GM18517 (cell line): Measurements from ENCODE around the gene GPR173.

Experiments
- ATAC-seq: cut with Tn5 transposase; IDR thresholded peaks from one replicate; pipeline ENCODE4 v1.9.1; 2021; ENCODE audit warnings: mild to moderate bottlenecking, moderate library complexity; ENCODE audit not compliant: unreplicated experiment

GPR173 gene

GRCh38 chrX:53088136-53088974, 39.8 kb downstream of the GPR173 start:
- ATAC-seq = no peak

GRCh38 chrX:53089224-53089842, 40.7 kb downstream of the GPR173 start:
- ATAC-seq = no peak

- no peak for ATAC-seq
Observed at GRCh38 chrX:53089925-53090324, 41.3 kb downstream of the GPR173 start.

GRCh38 chrX:53091354-53091753, 42.8 kb downstream of the GPR173 start:
- no peak for ATAC-seq

GRCh38 chrX:53093177-53093655, 44.6 kb downstream of the GPR173 start:
- ATAC-seq = no peak

GRCh38 chrX:53093748-53094581, 45.4 kb downstream of the GPR173 start, which contains the start of gene KANTR:
Gene KANTR (plus strand): TSS chrX:53094142. CDS start chrX:53124273, 30,131 bp downstream.
- peak; percentile 83 for ATAC-seq

- ATAC-seq = no peak
Observed at GRCh38 chrX:53094582-53094905, 46.0 kb downstream of the GPR173 start.

GRCh38 chrX:53095796-53096195, 47.2 kb downstream of the GPR173 start:
- ATAC-seq = no peak

- ATAC-seq = no peak
Observed at GRCh38 chrX:53114864-53115549, 66.4 kb downstream of the GPR173 start.

- ATAC-seq = no peak
Observed at GRCh38 chrX:53115550-53115874, 66.9 kb downstream of the GPR173 start.

GRCh38 chrX:53116101-53116500, 67.5 kb downstream of the GPR173 start:
- no peak for ATAC-seq

GRCh38 chrX:53122013-53122412, 73.4 kb downstream of the GPR173 start:
- ATAC-seq = no peak

GRCh38 chrX:53125506-53125905, 76.9 kb downstream of the GPR173 start:
- ATAC-seq = no peak

GRCh38 chrX:53126377-53126776, 77.8 kb downstream of the GPR173 start:
- no peak for ATAC-seq

GRCh38 chrX:53128097-53128749, 79.6 kb downstream of the GPR173 start:
- ATAC-seq = no peak
